K562 (cell line): Measurements from ENCODE around the gene USP27X. TPM values are rescaled to one million over a fixed set of nuclear protein-coding genes. Genes with fewer than 3 reads are reported as not detected.
A peak's percentile ranks its signal among the peaks of the same experiment; 100 is the strongest.

Source experiments
- ATAC-seq: fragments of 200-7000 bp; cut with Tn5 transposase; 3 replicates; pipeline ENCODE4 v1.9.1; 2020; ENCODE audit warnings: moderate library complexity
- BruUV-seq: library from RNA; stranded (reverse); fragments of 400-500 nt; replicated peaks from 2 replicates; lab custom pipeline; 2021; lab: Mats Ljungman, UMichigan
- CTCF ChIA-PET: fragments of 300-600 bp; formaldehyde crosslinking; extraction: SDS; loops from one replicate; lab custom pipeline; 2021; ENCODE audit warnings: low intra/inter-chr PET ratio; lab: Yijun Ruan, JAX
- POLR2A ChIA-PET: fragments of 300-600, 350-650 bp; sonication (Branson Sonifier 250); formaldehyde crosslinking; extraction: SDS; loops from one replicate; lab custom pipeline; 2021; ENCODE audit warnings: antibody characterized with exemption, inconsistent platforms; lab: Yijun Ruan, JAX
- DNase-seq, 4 experiments: peaks; one replicate each; pipeline versions ENCODE4 v3.0.0 to v3.0.0-alpha.2; 2011 to 2018; ENCODE audit warnings: low spot score in 3 of 4, mixed read lengths in 3 of 4; ENCODE audit errors: extremely low read depth in 1 of 4
- FAIRE-seq: peaks from 2 replicates; lab custom pipeline; 2011; peaks lifted over from hg19 to GRCh38; lab: Jason Lieb, UNC
- H2AFZ ChIP-seq: 2 replicates; pipeline ENCODE4 v1.6.0; 2011; ENCODE audit warnings: low read depth, low read length, control low read depth, inconsistent platforms
- H3K27ac ChIP-seq: fragments of 200-600 bp; 3 replicates; pipeline ENCODE4 v1.8.0; 2011; ENCODE audit warnings: low read depth, mild to moderate bottlenecking, control low read depth, inconsistent platforms, low read length, moderate library complexity, mixed read lengths; ENCODE audit errors: extremely low read depth
- H3K27me3 ChIP-seq, 2 experiments: fragments of 300-600 bp in 1 of 2; 2 replicates in 1 of 2; 3 replicates in 1 of 2; pipeline versions ENCODE4 v1.6.0 to v1.8.0; 2011; ENCODE audit warnings: inconsistent platforms in 2 of 2, low read length in 2 of 2, mild to moderate bottlenecking in 1 of 2, mixed read lengths in 1 of 2, moderate library complexity in 1 of 2; ENCODE audit not compliant: control insufficient read depth in 2 of 2, insufficient read depth in 2 of 2
- H3K36me3 ChIP-seq: fragments of 300-600 bp; 3 replicates; pipeline ENCODE4 v1.8.0; 2011; ENCODE audit warnings: mild to moderate bottlenecking, low read length, inconsistent platforms; ENCODE audit not compliant: control insufficient read depth, insufficient read depth
- H3K4me1 ChIP-seq, 2 experiments: fragments of 200-600 bp in 1 of 2; replicated peaks in 1 of 2; 2 replicates in 1 of 2; 3 replicates in 1 of 2; pipeline versions ENCODE4 v1.5.1 to v1.8.0; 2011; ENCODE audit warnings: inconsistent platforms in 2 of 2, low read length in 2 of 2, mild to moderate bottlenecking in 1 of 2, mixed read lengths in 1 of 2, moderate library complexity in 1 of 2; ENCODE audit not compliant: control insufficient read depth in 2 of 2, insufficient read depth in 2 of 2
- H3K4me2 ChIP-seq: 2 replicates; pipeline ENCODE4 v1.6.1; 2011; ENCODE audit warnings: low read length, control low read depth, inconsistent platforms, mixed read lengths; ENCODE audit not compliant: insufficient read depth
- H3K4me3 ChIP-seq: fragments of 200-600 bp; sonication (generic), shearing (Covaris generic); 2 replicates; pipeline ENCODE4 v1.5.1; 2016; ENCODE audit warnings: control low read depth, inconsistent platforms
- H3K79me2 ChIP-seq: fragments of 200-600 bp; 3 replicates; pipeline ENCODE4 v1.8.0; 2011; ENCODE audit warnings: low read length, inconsistent platforms; ENCODE audit not compliant: control insufficient read depth, insufficient read depth
- H3K9ac ChIP-seq, 2 experiments: 2 replicates each; pipeline versions ENCODE4 v1.6.0 to v1.6.1; 2011; ENCODE audit warnings: low read depth in 2 of 2, low read length in 2 of 2, control low read depth in 1 of 2, inconsistent platforms in 1 of 2, mild to moderate bottlenecking in 1 of 2, mixed read lengths in 1 of 2; ENCODE audit not compliant: insufficient read depth in 1 of 2
- H3K9me1 ChIP-seq: one replicate; pipeline ENCODE4 v1.6.0; 2011; ENCODE audit warnings: inconsistent platforms, mild to moderate bottlenecking, low read length, moderate library complexity; ENCODE audit not compliant: control insufficient read depth, insufficient read depth
- H3K9me3 ChIP-seq: replicated peaks from 2 replicates; pipeline ENCODE4 v1.5.1; 2011; ENCODE audit warnings: low read depth, low read length, inconsistent platforms; ENCODE audit not compliant: control insufficient read depth, insufficient read depth
- H4K20me1 ChIP-seq: replicated peaks from 2 replicates; pipeline ENCODE4 v1.6.1; 2011; ENCODE audit warnings: low read length, inconsistent platforms, mixed read lengths; ENCODE audit not compliant: control insufficient read depth, insufficient read depth
- CAMTA2 ChIP-seq: fragments of 250-450 bp; sonication (Bioruptor Pico); conservative IDR thresholded peaks from 2 replicates; pipeline ENCODE4 v1.5.1; 2022
- CEBPB ChIP-seq: fragments of 450-650 bp; IDR thresholded peaks from 2 replicates; pipeline ENCODE4 v1.6.1; 2016; ENCODE audit warnings: missing genetic modification characterization, missing compliant biosample characterization
- CEBPG ChIP-seq, 3 experiments: fragments of 200-800 bp in 1 of 3; sonication (Bioruptor generic) in 1 of 3; sonication (generic) in 1 of 3; formaldehyde crosslinking in 1 of 3; IDR thresholded peaks in 2 of 3; conservative IDR thresholded peaks in 1 of 3; 2 replicates each; pipeline versions ENCODE4 v1.6.1 to v1.8.0; 2016 to 2022; ENCODE audit warnings: missing compliant biosample characterization in 2 of 3, missing genetic modification characterization in 2 of 3, mild to moderate bottlenecking in 1 of 3, missing genetic modification reagents in 1 of 3
- GATA2 ChIP-seq: sonication (generic); formaldehyde crosslinking; IDR thresholded peaks from 2 replicates; pipeline ENCODE4 v1.4.0; 2020; ENCODE audit warnings: mild to moderate bottlenecking, missing genetic modification reagents
- KDM5B ChIP-seq: fragments of 200-600 bp; sonication (generic); IDR thresholded peaks from 2 replicates; pipeline ENCODE4 v1.6.1; 2012; ENCODE audit warnings: low read depth, mild to moderate bottlenecking, moderate library complexity, low read length, control low read depth, inconsistent platforms; ENCODE audit not compliant: insufficient replicate concordance
- MEIS2 ChIP-seq: fragments of 450-650 bp; IDR thresholded peaks from 2 replicates; pipeline ENCODE4 v1.6.1; 2014; ENCODE audit warnings: mild to moderate bottlenecking; ENCODE audit not compliant: partially characterized antibody
- PHTF2 ChIP-seq: fragments of 250-450 bp; sonication (Bioruptor Pico); IDR thresholded peaks from 2 replicates; pipeline ENCODE4 v1.5.0; 2021; ENCODE audit warnings: mild to moderate bottlenecking
- TAF1 ChIP-seq: IDR thresholded peaks from 2 replicates; pipeline ENCODE4 v1.6.1; 2011; ENCODE audit warnings: mild to moderate bottlenecking, low read length, moderate library complexity; ENCODE audit not compliant: insufficient read depth, control insufficient read depth, severe bottlenecking; ENCODE audit errors: extremely low read depth
- WHSC1 ChIP-seq: IDR thresholded peaks from one replicate; pipeline ENCODE4 v1.6.1; 2012; ENCODE audit warnings: low read length, control low read depth, inconsistent platforms
- ZNF41 ChIP-seq: fragments of 250-450 bp; sonication (Bioruptor Pico); conservative IDR thresholded peaks from 2 replicates; pipeline ENCODE4 v1.4.0; 2020; ENCODE audit warnings: mild to moderate bottlenecking
- ZNF444 ChIP-seq: fragments of 250-450 bp; sonication (Bioruptor Pico); IDR thresholded peaks from 2 replicates; pipeline ENCODE4 v1.4.0; 2020; ENCODE audit warnings: mild to moderate bottlenecking, moderate library complexity
- ZNF449 ChIP-seq: fragments of 250-450 bp; sonication (Bioruptor Pico); IDR thresholded peaks from 2 replicates; pipeline ENCODE4 v1.8.0; 2022; ENCODE audit warnings: moderate library complexity, mild to moderate bottlenecking, inconsistent platforms
- WGBS: fragments of 100-300 bp; shearing (Covaris generic); methylation state at CpG from one replicate; pipeline ENCODE4 v1.1.6; 2016; ENCODE audit warnings: low coverage, mixed read lengths; ENCODE audit not compliant: insufficient coverage; ENCODE audit errors: missing lambda C conversion rate; 5-methylcytosine and 5-hydroxymethylcytosine counted together
- in situ Hi-C: fragments of 300-500 bp; cut with MboI; formaldehyde crosslinking; loops from 4 replicates; pipeline ENCODE4 v1.15.0; 2018; ENCODE audit warnings: inconsistent platforms, mixed read lengths
- intact Hi-C: fragments of 100-400 bp; cut with micrococcal nuclease; formaldehyde crosslinking; loops from 2 replicates; pipeline ENCODE4 v1.14.2; 2022
- polyA plus RNA-seq, 8 experiments: library from polyadenylated mRNA; depleted of rRNA in 4 of 8; stranded (reverse) in 5 of 8; unstranded in 3 of 8; fragments of >200 nt; fragmentation: Nextera tagmentation in 2 of 8; fragmentation: Illumina TruSeq in 1 of 8; extraction: Ambion mirVana in 2 of 8; extraction: Trizol in 1 of 8; gene quantifications; 2 replicates each; pipeline versions ENCODE4 v1.2.1 to v1.2.3, GENCODE V29; 2011 to 2014; ENCODE audit warnings: inconsistent platforms in 1 of 8, missing spikeins in 1 of 8
- total RNA-seq, 7 experiments: library from RNA; depleted of rRNA in 6 of 7; stranded (reverse); fragments of >200 nt in 6 of 7; fragmentation: Illumina TruSeq in 2 of 7; extraction: Trizol in 2 of 7; gene quantifications; 2 replicates each; pipeline versions ENCODE4 v1.2.1 to v1.2.3, GENCODE V29; 2011 to 2021; ENCODE audit warnings: low replicate concordance in 1 of 7

The USP27X gene
- total and polyA plus RNA-seq, 9 of the 15 experiments (the other 6 are each of a cell fraction or from before 2014, with no cell fraction given) = 0.15 to 4.7 (median 1.6) TPM

DNA sequence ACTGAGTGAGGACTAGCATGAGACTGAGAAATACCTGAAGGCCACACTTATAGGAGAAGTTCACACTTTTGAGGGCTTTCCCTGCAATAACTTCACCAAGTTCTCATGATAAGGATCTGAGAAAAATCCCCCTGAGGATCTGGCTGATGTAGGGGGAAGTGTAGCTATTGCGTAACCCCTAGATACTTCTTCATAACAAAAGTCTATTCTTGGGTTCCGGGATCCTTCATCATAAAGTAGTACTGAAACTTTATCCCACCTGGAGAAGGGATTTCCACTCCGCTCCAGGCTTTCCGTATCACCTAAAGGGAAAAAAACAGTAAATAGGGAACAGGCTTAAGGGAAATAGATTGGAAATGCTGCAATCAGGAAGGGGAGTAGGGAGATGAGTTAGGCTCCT is 13.3 kb downstream of the USP27X start:
- in situ Hi-C loops (no loop called here), intact Hi-C loops (no loop called here)
- FAIRE-seq (no peak), DNase-seq (no peak), ATAC-seq (no peak)
- Histone ChIP-seq H3K36me3 (no peaks in the 10 kb centered on the region), H3K79me2 (no peaks in the 10 kb centered on the region), H3K9ac (no peak overlapping the region), H3K9me1 (no peaks in the 10 kb centered on the region), H3K9me3 (no peaks in the 10 kb centered on the region), H2AFZ (no peak overlapping the region), H4K20me1 (no peaks in the 10 kb centered on the region), H3K27ac (no peak overlapping the region), H3K4me2 (no peak overlapping the region), H3K27me3 (no peaks in the 10 kb centered on the region), H3K4me3 (no peak overlapping the region), H3K4me1 (no peaks in the 10 kb centered on the region)
- 70% methylated on average over 3 of the region's 4 CpGs for WGBS
- ChIA-PET POLR2A (interaction anchor here (0.9 kb wide), 1 partner anchor 8 kb away, joined by 4 read pairs; no protein-coding TSS in a partner anchor), CTCF (no interaction called here)
- TF ChIP-seq ZNF449 (CRISPR knock-in tag) (no peak), CEBPG (CRISPR knock-in tag; IDR thresholded peaks at IDR 0.05) (no peak), CEBPG (tag; conservative IDR thresholded peaks at IDR 0.05 in 1 of 2, IDR thresholded peaks at IDR 0.05 in 1 of 2) (peak; percentile 36 to 89; a peak in 3 of 4 replicates), CEBPB (tag) (peak; percentile 83)
- BruUV-seq = no TSS peak

GRCh38 chrX:49896951-49897350 is 17.7 kb downstream of the USP27X start:
- H3K36me3 ChIP-seq = no peaks in the 10 kb centered on the region
- intact Hi-C loops (no loop called here), in situ Hi-C loops (no loop called here)
- no peak overlapping the region for H3K9ac ChIP-seq
- WGBS = 2% methylated on average over 4 of the region's 4 CpGs
- no peak overlapping the region for H3K4me3 ChIP-seq
- CTCF ChIA-PET = interaction anchor here (0.6 kb wide), 1 partner anchor 8 kb away, joined by 3 read pairs; no protein-coding TSS in a partner anchor
- no peak overlapping the region for H2AFZ ChIP-seq
- no peaks in the 10 kb centered on the region for H3K79me2 ChIP-seq
- no peaks in the 10 kb centered on the region for H3K4me1 ChIP-seq
- H3K9me1 ChIP-seq = no peaks in the 10 kb centered on the region
- no peaks in the 10 kb centered on the region for H4K20me1 ChIP-seq
- H3K27me3 ChIP-seq = no peaks in the 10 kb centered on the region
- POLR2A ChIA-PET = no interaction called here
- no peak overlapping the region for H3K27ac ChIP-seq
- no peaks in the 10 kb centered on the region for H3K9me3 ChIP-seq
- FAIRE-seq (no peak), ATAC-seq (no peak), DNase-seq (no peak)
- BruUV-seq = no TSS peak
- no peak overlapping the region for H3K4me2 ChIP-seq
- TF ChIP-seq KDM5B (no peak), GATA2 (no peak), WHSC1 (no peak), CAMTA2 (CRISPR knock-in tag) (no peak), ZNF444 (no peak), MEIS2 (no peak), PHTF2 (CRISPR knock-in tag) (no peak), ZNF41 (no peak), TAF1 (no peak)
